PFSK-1 (cell line): ENCODE measurements around the gene GFPT1.

ENCODE experiments used
- POLR2AphosphoS5 ChIP-seq: IDR thresholded peaks from 2 replicates; pipeline ENCODE4 v1.6.1; 2012; ENCODE audit warnings: low read depth, mild to moderate bottlenecking, control low read depth, low read length, moderate library complexity
- REST ChIP-seq, 2 experiments: IDR thresholded peaks; 2 replicates each; pipeline versions ENCODE4 v1.6.1 to v1.8.0; 2011 to 2012; ENCODE audit warnings: low read depth in 2 of 2, low read length in 2 of 2, control low read depth in 1 of 2, inconsistent platforms in 1 of 2, mild to moderate bottlenecking in 1 of 2, moderate library complexity in 1 of 2; ENCODE audit not compliant: insufficient read depth in 1 of 2
- SIN3A ChIP-seq: IDR thresholded peaks from 2 replicates; pipeline ENCODE4 v1.6.1; 2012; ENCODE audit warnings: mild to moderate bottlenecking, low read length, moderate library complexity, borderline replicate concordance; ENCODE audit not compliant: insufficient read depth

GRCh38 chr2:69348781-69349180 lies 38.2 kb downstream of the GFPT1 start:
- TF ChIP-seq POLR2AphosphoS5: no peak
- no peak for TF ChIP-seq SIN3A
- TF ChIP-seq REST (IDR thresholded peaks at IDR 0.05; ENCODE audit: insufficient read depth in 1 of 2, low read depth in 2 of 2, low read length in 2 of 2): no peak
